ENCODE results near the gene NAXD.
"Not testable (repeated sequence)": the region's sequence is repeated elsewhere in the genome, so short reads cannot be mapped to it uniquely, and the experiment has no call there.

Gene NAXD

DNA sequence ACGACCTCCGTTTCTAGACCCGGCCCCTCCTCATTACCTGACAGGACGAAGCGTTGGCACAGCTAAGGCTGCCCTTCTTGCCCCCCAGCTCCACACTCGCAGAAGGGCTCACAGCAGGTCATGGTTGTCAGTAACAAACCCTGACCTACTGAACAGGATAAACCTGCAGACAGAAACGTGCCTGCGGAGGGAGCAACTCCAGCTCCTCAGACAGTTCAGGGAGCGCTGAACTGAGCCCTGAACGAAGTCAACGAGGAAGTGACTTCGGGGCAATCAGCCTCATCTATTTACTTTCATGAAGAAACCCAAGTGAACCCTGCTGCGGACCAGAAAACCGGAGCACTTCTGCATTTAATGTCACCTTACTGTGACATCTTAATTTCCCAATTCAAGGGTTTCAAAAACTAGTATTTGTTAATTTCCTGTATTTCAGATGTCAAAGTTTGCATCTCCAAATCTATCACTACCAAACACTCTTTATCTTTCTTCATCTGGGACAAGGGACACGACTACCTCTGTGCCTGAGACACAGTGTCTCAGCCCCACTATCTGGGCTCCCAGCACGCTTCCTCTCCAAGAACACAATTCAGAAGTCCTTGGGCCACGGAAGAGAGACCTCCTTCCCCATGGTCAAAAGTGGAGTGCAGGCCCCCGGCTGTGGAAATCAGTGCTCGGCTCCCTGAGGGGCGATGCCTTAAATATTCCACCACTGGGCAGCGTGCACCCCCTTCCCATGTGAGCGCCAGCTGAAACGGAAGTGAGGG, 50.3 kb downstream of the NAXD start:
- no peak for DNase-seq

DNA sequence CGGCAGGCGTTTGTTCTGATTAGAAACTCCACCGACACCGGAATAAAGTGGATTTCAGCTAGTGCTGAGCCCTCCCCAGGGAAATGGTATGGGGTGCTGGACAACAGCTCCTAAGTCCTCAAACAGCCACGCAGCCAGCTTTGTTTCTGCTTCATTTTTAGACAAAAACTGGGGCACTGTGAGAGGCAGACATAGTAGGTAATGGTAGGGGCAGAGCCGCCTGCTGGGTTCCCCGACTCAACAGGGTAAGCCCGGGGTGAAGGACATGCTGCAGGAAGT, 50.8 kb downstream of the NAXD start:
- DNase-seq, result no peak

DNA sequence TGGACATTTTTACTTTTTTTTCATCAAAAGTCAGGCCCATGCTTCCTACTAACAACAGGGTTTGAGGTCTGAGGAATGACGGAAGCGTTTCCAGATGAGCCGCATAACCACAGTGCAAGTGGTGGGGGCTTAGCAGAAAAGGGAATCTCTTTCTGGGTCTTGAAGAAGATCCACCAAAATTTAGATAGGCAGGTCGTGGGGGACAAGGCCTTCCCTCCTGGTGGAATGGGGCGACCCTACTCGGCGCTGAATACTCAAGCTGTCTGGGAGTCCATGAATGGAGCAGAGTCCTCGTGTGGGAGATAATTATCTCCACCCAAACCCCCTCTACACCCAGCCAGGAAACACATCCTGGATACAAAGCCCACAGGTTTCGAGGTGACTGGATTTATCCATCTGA, 53.7 kb downstream of the NAXD start:
- no peak for DNase-seq

DNA sequence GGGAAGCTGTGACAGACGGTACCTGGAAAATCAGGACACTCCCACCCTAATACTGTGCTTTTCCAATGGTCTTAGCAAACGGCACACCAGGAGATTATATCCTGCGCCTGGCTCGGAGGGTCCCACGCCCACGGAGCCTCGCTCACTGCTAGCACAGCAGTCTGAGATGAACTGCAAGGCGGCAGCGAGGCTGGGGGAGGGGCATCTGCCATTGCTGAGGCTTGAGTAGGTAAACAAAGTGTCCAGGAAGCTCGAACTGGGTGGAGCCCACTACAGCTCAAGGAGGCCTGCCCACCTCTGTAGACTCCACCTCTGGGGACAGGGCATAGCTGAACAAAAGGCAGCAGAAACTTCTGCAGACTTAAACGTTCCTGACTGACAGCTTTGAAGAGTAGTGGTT, 54.5 kb downstream of the NAXD start:
- not testable (repeated sequence) for DNase-seq

DNA sequence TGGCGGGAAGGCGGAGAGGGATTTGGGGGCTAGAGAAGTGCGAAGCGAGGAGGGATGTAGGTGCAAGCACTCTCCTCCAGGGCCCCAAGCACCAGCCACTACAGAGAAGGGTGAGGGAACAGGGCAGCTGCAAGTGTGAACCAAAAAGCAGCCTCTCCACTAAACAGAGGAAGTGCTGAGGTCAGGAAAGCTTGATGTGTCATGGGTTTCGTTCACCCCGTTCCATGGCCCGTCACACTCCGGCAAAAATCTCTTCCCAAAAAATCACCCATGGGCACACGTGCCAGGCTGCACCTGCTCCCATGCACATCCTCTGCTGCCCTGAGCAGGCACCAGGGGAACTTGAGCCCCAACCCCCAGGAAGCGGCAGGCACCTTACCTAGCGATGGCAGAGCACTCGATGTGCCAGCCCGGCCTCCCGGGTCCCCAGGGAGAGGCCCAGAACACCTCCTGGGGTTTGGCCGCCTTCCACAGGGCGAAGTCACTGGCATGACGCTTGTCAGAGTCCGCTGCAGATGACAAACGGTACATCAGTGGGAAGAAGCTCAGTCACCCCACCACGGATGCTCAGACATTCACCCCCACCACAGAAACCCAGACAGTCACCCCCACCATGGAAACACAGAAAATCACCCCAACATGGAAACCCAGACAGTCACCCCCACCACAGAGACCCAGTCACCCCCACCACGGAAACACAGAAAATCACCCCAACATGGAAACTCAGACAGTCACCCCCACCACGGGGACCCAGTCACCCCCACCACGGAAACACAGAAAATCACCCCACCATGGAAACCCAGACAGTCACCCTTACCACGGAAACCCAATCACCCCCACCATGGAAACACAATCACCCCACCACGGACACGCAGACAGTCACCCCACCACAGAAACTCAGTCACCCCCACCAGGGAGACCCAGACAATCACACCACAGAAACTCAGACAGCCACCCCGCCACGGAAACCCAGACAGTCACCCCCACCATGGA, 61.5 kb downstream of the NAXD start:
- no peak for DNase-seq

DNA sequence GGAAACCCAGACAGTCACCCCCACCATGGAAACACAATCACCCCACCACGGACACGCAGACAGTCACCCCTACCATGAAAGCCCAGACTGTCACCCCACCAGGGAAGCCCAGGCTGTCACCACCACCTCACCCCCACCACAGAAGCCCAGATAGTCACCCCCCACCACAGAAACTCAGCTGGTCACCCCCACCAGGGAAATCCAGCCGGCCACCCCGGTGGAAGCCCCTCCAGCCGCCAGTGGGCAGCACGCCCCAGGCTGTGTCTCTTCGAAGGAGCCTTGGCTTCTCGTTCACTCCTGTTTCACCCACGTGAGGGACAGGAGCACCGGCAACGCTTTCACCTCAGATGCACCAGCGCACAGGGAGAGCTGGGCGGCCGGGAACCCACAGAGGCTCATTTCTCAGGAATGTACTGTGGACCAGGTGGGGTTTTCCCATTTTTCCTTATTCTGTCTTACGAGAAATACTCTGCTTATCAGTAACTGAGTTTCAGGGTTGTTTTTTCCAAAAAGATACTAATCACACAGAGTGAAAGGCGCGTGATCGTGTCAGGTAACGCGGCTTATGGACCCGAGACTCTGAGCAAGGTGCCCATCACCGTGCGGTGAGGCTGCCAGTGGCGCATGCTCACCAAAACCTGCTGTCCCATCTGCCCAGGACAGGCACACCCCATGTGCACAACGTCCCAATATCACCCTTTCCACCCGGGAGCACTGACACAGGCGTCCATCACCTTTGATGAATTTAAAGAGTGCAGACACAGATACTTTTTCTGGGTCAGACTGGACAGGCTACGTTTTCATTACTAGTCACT, 62.6 kb downstream of the NAXD start:
- no peak for DNase-seq

DNA sequence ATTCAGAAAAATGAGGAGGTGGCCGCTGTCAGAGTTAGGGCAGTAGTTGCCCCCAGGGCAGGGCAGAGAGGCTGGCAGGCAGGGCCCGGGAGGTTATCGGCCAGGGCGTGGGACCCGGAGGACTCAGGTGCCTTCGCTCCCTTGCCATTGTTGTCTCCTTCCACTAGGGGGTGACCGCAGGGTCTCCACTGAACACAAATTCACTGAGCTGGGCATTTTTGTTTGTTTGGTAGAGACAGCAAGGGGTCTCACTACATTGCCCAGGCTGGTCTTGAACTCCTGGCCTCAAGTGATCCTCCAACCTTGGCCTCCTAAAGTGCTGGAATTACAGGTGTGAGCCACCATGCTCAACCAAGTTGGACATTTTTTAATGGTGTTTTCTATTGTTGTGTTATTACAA, 65.5 kb downstream of the NAXD start:
- no peak for DNase-seq

DNA sequence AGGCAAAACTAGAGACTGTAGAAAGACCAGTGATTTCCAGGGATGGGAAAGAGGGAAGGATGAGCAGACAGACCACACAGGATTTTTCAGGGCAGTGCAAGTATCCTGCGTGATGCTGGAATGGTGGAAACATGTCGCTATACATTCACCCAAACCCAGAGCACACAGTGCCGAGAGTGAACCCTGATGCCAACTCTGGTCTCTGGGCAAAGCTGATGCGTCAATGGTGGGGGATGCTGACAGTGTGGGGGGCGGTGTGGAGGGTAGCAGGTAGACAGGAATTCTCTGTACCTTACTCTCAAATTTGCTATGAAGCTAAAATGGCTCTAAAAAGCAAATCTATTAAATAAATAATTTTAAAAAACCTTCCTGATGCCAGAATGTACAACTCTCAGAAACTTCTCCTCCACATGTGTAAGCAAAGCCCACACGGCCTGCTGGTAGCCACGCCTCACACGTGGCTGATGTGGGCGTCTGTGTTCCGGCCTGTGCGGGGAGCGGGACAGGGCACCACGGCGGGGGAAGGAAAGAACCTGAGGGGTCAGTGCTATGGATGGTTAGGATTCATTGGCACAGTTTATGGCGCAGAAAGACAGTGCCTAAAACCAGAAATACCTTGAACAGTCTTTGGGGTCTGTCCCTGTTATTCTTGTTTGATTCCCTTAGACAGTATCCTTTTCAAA, 66.7 kb downstream of the NAXD start:
- DNase-seq, result no peak

DNA sequence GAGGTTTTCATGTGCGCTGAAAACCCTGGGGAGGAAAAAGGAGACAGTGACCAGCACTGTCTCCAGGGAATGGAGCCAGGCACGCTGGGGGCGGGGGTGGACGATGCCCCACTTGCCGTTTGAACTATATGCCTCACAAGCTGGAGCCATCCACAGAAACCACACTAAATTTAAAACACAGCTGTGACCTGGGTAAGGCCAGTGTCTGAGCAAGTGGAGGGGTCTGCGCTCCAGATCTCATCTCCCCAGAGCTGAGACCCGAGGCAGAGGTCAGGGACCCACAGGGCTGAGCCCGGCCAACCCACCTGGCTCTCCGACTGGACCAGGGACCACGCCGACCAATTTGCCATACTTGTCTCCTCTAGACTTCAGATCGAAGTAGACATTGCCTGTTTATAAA, 67.4 kb downstream of the NAXD start:
- DNase-seq, result no peak

DNA sequence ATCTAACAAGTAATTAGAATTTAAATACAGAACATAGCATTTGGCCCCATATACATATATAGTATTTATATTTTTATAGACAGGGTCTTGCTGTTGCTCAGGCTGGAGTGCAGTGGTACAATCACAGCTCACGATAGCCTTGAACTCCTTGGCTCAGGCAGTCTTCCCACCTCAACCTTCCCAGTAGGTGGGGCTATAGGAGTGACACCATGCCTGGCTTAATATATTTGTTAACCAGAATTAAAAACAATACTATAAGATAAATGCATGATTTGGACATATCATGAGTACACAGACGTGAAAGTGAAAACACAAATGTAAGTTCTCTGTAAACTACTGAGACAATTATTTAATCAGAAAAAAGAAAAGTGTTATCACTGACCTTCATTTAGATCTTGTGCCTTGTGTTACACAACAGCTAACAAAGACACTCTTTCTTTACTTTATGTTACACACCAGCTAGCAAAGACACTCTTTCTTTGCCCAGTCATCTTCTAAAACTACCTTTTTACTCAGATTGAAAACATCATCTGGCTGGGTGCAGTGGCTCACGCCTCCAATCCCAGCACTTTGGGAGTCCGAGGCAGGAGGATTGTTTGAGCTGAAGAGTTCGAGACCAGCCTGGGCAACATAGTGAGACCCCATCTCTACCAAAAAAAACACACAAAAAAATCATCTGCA, 68.0 kb downstream of the NAXD start:
- DNase-seq, result no peak

DNA sequence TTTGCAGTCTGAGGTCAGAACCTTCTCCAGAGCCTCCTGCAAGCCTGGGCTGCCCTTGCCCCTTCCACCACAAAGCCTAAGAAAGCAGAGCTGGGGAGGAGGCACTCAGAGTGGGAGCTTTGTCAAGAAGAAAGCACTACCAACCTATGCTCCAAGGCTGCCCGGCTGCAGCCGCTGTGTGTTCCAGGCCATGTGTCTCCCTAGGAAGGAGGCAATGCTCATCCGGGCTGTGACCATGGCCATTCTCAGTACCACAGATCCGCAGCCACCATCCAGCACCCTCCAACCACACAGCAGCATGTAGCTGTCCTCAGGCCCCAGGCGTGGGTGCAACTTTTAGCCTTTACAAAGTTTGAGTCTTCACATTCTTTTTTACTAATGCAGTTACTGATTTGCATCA, 68.6 kb downstream of the NAXD start:
- DNase-seq, result no peak

DNA sequence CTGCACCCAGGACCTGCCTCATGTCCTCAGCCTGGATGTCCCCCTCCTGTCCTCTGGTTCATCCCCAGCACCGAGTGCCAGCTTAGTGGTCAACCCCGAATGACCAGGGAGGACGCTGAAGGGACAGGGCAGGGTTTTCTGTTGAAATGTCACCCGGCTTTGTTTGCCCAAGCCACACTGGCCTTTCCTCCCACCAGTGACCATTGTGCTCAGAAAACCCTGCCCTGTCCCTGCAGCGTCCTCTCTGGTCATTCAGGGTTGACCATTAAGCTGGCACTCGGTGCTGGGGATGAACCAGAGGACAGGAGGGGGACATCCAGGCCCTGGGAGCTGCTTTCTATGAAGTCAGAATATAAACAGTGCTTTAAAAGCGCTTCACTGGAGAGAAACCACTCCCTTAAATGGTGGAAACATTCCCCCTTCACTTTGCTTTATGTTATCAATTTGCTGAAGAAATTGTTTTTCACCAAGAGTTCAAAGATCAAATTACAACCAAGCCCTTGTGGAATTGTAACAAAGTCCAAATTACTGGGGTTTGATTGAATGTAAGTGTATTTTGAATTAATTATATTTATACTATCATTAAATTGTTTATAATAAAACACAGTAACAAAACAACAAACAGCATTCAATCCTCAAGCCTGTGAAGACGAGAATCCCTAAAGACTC, 69.2 kb downstream of the NAXD start:
- no peak for DNase-seq

DNA sequence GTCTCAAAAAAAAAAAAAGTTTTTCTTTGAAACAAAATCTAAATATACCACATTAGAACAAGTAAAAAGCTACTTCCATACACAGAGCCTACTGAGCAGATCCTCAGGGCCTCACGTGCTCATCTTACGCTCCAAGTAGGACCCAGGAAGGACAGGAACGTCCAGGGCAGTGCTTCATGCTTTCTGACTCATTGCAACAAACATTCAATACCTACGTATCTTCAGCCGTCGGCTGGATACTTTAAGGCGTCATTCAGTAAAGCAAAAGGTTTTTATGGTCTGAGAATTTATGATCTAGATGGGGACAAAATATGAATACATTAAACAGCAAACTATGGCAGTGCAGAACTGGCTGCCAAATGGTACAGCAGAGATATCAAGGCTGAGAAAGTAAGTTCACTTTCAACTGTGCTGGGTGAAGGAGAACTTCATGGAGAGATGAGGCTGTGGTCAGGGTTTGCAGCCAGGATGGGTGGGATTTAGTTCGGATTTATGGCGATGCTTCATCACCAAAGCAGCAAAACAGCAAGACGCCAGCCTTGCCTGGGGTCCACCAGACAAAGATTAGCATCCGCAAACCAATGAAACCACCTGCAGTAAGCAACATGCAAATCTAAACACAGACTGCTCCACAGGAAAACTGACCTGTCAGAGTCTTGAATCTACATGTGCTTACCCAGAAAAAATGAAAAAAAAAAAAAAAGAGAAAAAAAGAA, 70.1 kb downstream of the NAXD start:
- DNase-seq, result no peak

DNA sequence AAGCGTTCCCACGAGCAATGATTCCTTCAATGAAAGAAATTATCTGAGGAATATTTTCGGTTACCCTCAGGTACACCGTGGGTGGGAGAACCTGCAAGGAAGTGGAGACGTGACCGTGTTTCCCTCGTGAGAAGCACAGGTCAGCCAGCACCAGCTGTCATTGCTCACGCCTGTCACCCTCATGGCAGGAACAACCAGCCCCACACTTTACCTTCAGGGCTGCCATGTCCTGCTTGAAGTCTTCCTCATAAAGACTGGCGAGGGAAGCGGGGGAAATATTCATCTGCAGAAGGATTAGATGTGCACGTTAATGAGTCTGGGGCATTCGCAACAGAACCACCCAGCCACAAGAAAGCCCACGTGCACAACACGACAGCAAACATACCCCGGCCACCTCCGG, 72.4 kb downstream of the NAXD start:
- no peak for DNase-seq

DNA sequence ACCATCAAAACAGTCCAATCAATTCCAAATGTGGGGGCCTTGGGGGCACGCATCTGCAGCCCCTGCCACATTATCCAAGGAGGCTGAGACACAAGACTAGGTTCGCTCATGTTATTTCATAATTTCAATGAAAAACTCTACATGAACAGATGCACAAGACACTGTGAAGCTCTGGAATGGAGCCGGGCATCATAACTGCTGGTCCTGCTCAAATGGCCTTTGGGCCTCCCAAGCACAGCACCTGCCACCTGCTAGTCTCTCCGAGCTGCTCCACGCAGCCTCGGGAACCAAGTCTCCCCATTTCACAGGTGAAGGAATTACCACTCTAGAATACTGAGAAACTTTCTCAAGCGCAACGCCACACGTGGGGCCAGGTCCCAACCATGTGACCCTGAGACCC, 73.7 kb downstream of the NAXD start:
- DNase-seq, result no peak

All from retina (tissue), 1 donor.